GM12874 (cell line): ENCODE measurements around the gene EPHB2.
A peak's percentile ranks its signal among the peaks of the same experiment; 100 is the strongest.

Experiments used
- TF ChIP-seq, protein P1 (sequence below): IDR thresholded peaks from 2 replicates; pipeline ENCODE4 v1.5.1; 2011; ENCODE audit warnings: low read depth, mild to moderate bottlenecking, control low read depth, low read length, moderate library complexity; ENCODE audit not compliant: insufficient read depth

EPHB2 gene

DNA sequence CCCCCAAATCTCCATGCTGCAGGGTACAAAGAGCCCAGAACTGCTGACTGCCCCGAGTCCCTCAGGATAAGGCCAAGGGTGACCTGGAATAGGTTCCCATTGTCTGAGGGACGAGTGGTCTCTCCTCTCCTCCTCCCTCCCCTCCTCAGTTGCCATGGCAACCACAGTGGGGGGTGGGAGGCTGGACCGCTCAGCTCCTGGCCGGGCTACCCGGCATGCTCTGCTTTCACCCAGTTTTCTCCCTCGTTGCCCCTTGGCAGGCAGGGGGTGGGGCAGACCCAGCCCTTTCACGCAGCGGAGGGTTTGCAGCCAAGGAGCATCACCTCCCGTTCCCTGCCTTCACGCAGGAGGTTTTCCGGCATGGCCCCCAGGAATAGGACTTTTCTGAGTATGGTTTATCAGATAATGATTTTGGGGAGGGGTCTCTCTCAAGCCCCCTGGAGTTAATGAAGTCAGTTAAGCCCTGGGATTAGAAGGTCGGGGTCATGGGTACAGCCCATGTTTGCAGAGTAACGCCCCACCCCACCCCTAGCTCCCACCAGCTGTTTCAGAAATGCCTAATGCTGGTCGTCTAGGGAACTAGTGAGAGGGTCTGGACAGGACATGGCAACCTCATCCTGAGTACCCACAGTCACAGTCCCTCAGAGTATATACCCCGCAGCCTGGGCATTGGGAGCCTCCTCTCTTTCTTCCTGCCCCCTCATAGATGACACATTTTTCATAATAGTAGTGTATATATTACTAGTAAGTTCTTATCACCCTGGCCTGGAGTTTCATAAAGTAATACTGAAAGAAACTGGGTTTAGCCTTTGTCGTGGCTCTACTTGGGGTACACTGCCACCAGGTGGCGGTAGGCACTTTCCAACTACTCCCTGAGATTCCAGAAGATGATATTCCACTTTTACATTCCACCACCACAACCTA, 36.9 kb upstream of the EPHB2 start:
- TF ChIP-seq, protein P1, sequence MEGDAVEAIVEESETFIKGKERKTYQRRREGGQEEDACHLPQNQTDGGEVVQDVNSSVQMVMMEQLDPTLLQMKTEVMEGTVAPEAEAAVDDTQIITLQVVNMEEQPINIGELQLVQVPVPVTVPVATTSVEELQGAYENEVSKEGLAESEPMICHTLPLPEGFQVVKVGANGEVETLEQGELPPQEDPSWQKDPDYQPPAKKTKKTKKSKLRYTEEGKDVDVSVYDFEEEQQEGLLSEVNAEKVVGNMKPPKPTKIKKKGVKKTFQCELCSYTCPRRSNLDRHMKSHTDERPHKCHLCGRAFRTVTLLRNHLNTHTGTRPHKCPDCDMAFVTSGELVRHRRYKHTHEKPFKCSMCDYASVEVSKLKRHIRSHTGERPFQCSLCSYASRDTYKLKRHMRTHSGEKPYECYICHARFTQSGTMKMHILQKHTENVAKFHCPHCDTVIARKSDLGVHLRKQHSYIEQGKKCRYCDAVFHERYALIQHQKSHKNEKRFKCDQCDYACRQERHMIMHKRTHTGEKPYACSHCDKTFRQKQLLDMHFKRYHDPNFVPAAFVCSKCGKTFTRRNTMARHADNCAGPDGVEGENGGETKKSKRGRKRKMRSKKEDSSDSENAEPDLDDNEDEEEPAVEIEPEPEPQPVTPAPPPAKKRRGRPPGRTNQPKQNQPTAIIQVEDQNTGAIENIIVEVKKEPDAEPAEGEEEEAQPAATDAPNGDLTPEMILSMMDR = peak; percentile 62

DNA sequence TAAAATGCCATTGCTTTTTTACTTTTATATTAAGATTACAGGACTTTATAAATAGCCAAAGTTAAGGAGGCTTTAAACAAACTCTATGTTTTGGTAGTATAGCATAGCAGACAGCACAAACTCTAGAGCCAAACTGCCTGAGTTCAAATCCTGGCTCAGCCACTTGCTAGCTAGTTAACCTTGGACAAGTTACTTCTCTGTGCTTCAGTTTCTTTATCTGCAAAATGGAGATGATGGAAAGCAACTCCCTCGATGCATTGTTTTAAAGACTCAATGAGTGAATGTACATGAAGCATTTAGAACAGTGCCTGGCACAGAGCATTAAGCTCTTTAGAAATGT, 36.3 kb upstream of the EPHB2 start:
- TF ChIP-seq, protein P1 = no peak

DNA sequence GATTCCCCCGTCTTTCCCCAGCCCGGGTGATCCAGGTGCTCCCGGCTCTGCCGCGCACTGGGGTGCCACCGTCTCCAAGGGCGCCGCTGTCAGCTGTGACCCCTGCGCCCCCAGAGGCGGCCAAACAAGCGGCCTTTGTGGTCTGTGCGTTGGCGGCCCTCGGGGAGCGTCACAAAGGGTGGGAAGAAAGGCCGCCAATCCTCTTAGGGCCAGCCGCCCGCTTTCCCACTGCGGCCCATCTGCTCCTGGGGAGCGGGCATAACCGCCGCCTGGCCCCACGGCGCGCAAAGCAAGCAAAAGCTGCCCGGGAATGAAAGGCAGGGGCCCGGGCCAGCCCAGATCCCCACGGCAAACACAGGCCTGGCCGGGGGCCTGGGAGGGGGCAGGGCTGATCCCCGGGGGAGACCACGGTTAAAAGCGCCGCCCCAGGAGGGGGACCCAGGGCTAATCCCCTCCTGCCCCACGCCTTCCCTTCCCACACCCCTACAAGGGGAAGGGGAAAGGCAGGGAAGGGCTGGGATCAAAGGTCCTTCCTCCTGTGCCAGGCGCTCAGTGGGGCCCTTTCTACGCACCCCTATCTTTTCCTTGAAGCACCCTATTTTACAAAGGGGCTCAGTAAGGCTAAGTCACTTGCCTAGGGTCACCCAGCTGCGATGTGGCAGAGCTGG, 33.6 kb upstream of the EPHB2 start:
- TF ChIP-seq, protein P1 = no peak

DNA sequence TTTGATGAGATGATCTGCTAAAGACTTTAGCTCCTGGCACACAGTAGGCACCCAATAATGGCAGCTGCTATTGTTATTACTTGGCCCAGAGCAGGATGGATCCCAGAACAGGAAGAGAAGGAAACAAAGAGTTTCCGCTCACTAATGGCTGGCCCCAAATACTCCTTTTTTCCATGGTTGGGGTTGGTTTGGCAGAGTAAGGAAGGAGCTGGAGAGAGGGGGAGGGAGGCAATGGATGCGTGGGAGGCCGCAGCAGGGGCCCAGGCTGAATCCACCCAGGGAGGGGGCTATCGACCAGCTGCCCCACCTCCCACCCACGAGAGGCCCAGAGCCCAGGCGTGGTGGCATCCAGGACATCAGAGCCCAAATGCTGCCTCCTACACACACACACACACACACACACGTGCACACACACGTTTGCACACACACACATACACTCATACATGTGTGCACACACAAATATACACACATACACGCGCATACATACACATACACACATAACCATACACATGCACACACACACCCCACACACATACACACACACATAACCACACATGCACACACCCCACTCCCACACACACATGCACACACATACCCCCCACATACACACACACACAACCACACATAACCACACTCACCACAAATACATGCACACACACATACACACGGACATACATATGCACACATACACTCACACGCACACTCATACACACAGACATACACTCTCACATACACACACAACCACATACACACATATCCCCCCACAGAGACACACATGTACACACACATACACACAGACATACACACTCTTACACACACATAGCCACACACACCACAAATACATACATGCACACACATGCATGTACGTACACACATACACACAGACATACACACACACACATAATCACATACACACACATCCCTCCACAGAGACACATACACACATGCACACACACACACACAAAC, 32.4 kb upstream of the EPHB2 start:
- TF ChIP-seq, protein P1 = no peak

DNA sequence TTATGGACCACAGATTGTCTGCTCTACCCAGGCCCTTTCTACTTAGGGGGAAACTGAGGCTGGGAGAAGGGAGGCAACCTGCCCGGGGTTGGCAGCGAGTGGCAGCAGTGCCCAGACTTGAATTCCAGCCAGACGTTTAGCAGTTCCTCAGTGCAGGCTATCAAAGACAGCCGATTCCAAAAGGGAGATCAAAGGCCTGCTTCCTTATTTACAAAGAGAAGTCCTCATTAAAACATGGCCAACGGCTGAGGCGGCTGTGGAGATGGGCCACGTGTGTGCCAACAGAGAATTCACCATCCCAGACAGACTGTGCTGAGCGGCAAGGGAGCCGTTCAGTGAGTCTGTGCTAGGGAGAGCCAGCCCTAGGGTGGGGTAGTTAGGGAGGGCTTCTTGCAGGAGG, 29.9 kb upstream of the EPHB2 start:
- TF ChIP-seq, protein P1 = no peak

DNA sequence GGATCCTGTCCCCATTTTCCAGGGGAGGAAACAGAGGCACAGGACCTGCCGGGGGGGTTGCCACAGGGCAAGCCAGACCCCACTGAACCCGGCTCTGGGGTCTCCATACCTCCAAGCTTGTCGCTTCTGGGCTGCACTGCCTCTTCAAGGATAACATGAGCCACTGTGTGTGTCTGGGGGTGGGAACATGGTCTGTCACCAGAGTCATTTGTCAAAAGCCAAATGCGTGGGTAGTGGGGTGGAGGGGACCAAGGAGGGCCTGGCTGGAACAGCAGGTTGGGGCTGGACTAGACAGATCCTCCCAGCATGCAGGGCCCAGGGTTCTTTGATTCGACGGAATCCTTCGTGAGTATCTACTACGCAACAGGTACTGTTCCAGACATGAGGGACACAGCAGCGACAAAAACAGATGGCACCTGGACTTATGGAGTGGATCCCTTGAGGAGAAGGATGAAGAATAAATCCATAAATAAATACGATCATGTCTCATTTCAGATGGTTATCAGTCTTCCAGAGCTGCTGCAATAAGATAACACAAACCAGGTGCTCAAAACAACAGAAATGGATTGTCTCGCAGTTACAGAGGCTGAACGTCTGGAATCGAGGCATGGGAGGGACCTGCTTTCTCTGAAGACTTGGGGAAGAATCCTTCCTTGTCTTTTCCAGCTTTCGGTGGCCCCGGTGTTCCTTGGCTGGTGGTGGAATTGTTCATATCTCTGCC, 28.9 kb upstream of the EPHB2 start:
- TF ChIP-seq, protein P1 = no peak

DNA sequence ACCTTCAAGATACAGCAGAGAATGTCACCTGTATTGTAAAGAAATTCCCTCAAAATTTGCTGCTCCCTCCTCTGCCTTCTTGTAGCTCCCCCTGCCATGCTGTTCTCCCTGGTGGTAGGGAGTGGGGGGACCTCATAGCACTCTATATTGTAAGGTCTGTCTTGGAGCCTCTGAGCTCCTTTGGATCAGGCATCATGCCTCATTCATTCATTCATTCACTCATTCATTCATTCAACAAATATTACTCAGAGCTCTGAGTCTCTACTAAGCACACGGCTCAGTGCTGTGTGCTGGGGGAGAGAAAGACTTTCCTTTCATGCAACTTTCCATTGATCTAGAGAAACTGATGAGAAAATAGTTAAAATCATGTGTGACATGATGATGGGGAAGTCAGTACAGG, 27.1 kb upstream of the EPHB2 start:
- TF ChIP-seq, protein P1 = no peak
